RWPE1 (cell line): ENCODE data around the gene DLGAP1.

Experiments
- CTCF ChIA-PET: fragments of 350-600 bp; sonication (Branson Sonifier 250); formaldehyde crosslinking; extraction: SDS; loops from one replicate; lab custom pipeline; 2021; lab: Yijun Ruan, JAX
- POLR2A ChIA-PET: fragments of 400-600 bp; formaldehyde crosslinking; extraction: SDS; loops from one replicate; lab custom pipeline; 2020; ENCODE audit warnings: antibody characterized with exemption; ENCODE audit not compliant: low non-redundant PET; lab: Yijun Ruan, JAX
- DNase-seq: peaks from one replicate; pipeline ENCODE4 v3.0.0; 2012; ENCODE audit warnings: low spot score
- H3K27ac ChIP-seq: fragments of 450-650 bp; 2 replicates; pipeline ENCODE4 v1.5.1; 2017
- TF ChIP-seq, protein P1 (sequence below): fragments of 450-650 bp; conservative IDR thresholded peaks from 2 replicates; pipeline ENCODE4 v1.5.1; 2017; ENCODE audit warnings: low read depth, mild to moderate bottlenecking

DLGAP1 gene

DNA sequence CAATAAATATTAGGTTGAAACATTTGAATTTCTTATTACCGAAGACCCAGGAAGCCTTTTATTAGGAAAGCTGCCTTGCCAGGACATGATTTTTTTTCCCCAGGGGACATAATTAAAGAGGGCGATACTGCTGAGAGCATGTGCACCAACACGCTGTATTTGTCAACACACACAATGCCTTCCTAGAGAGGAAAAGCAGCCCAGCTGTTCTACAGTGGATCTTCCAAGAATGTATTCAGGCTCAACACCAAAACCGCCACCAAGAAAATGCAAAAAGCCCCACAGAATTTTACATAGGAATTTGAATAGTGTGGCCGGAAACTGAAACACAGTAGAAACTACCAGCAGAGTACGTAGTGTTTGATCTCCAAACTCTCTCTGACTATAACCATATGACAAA lies 320.4 kb downstream of the DLGAP1 start:
- ChIA-PET CTCF (no interaction called here), POLR2A (no interaction called here)
- no peak for DNase-seq
- no peak overlapping the region for H3K27ac ChIP-seq
- TF ChIP-seq, protein P1, sequence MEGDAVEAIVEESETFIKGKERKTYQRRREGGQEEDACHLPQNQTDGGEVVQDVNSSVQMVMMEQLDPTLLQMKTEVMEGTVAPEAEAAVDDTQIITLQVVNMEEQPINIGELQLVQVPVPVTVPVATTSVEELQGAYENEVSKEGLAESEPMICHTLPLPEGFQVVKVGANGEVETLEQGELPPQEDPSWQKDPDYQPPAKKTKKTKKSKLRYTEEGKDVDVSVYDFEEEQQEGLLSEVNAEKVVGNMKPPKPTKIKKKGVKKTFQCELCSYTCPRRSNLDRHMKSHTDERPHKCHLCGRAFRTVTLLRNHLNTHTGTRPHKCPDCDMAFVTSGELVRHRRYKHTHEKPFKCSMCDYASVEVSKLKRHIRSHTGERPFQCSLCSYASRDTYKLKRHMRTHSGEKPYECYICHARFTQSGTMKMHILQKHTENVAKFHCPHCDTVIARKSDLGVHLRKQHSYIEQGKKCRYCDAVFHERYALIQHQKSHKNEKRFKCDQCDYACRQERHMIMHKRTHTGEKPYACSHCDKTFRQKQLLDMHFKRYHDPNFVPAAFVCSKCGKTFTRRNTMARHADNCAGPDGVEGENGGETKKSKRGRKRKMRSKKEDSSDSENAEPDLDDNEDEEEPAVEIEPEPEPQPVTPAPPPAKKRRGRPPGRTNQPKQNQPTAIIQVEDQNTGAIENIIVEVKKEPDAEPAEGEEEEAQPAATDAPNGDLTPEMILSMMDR = no peak

- CTCF ChIA-PET = no interaction called here
- TF ChIP-seq, protein P1 = no peak
- no peak overlapping the region for H3K27ac ChIP-seq
- no peak for DNase-seq
- POLR2A ChIA-PET = no interaction called here
Observed at GRCh38 chr18:4130734-4131719, 324.1 kb downstream of the DLGAP1 start.

DNA sequence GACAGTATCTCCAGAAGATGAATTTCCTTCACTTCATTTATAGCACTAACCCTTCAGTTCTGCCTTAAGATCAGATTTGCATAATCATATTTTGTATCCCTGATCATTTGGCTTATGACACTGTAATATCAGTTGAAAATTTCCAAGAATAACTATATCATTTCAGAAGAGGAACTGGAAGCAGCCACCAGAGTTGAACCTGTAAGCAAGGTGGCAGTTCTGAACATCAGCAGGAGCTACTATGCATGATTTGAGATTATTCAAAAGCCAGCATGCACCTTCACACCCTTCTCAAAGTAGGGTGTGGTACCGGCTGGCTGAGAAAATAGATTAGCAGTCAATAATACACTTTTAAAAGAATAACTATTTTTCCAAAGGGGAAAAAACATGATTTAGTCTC lies 328.2 kb downstream of the DLGAP1 start:
- ChIA-PET POLR2A (no interaction called here), CTCF (interaction anchor here (1.2 kb wide), 1 partner anchor 18 kb away, joined by 3 read pairs; no protein-coding TSS in a partner anchor)
- DNase-seq = no peak
- H3K27ac ChIP-seq = no peak overlapping the region
- TF ChIP-seq, protein P1 = no peak

DNA sequence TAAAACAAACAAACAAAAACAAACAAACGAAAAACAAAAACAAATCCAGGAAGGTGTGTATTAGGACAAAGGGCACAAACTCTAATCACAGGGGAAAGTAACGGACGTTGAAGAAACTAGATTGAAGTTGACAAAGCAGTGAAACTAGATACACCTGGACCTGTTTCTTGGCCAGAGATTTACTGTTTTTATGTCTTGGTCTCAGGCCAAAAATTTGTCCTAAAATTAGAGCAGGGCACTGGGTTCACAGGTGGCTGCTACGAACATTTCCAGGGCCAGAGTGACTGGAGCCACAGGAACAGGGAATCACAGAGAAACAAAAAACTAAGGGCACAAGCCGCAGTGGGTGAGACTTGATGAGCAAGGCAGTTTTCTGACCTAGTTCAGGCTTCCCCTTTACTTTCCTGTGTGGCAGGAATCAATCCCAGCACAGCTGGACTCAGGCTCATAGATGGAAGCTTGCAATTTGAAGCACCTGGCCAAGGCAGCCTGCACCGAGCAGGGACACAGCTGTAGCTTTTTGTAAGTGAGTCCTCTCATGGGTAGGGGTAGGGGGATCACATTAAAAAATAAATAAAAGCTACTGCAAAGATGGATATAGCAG lies 329.4 kb downstream of the DLGAP1 start:
- POLR2A ChIA-PET = no interaction called here
- TF ChIP-seq, protein P1 = no peak

DNA sequence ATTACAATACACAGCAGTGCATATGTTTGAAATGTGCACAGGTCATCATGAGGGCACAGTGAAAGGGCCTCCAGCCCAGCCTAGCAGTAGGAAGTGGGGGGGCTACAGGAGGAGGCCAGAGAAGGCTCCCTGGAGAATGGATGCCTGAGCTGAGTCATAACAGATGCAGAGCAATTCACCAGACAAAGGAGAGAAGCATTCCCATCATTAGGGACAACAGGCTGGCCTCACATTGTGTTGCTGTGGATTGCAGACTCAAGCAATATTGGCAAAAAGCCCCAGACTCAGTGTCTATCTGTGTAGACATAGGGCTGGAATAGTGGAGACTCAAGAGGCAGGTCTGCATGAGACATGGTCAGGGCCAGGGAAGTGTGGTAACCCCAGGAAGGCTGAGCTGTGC lies 329.9 kb downstream of the DLGAP1 start:
- TF ChIP-seq, protein P1 = no peak
- no peak for DNase-seq
- CTCF ChIA-PET = no interaction called here
- H3K27ac ChIP-seq = no peak overlapping the region
- POLR2A ChIA-PET = no interaction called here

More for the DNA sequence above, 329.4 kb downstream of the DLGAP1 start:
- H3K27ac ChIP-seq = no peak overlapping the region
- no peak for DNase-seq
- CTCF ChIA-PET = interaction anchor here (1.2 kb wide), 1 partner anchor 17 kb away, joined by 3 read pairs; no protein-coding TSS in a partner anchor

DNA sequence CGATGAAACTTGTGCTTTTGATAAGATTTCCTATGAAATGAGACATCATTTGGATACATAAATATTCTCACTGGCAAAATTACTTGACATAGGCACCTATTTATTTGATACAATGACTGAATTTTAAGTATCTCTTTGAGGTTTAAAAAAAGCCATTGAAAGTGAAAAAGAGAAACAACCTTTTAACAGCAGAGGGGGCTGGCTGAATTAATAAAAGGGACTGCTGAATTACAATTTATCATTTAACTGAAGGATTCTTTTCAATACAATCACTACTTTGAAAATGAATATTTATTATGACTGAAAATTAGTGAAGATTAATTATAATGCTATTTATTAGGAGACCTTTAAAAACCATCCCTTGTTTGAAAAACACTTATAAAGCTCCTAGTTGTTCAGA lies 335.3 kb downstream of the DLGAP1 start:
- H3K27ac ChIP-seq = no peak overlapping the region
- ChIA-PET CTCF (no interaction called here), POLR2A (no interaction called here)
- DNase-seq = no peak
- TF ChIP-seq, protein P1 = no peak
